Stimulated activated CD4-positive, alpha-beta T cell treated with anti-CD3 and anti-CD28 coated beads, Interleukin-15, amount 100 ng/mL, for 1 hour (primary cell): ENCODE results near the gene COPS3.
"Not testable (repeated sequence)": the region's sequence is repeated elsewhere in the genome, so short reads cannot be mapped to it uniquely, and the experiment has no call there.

Experiments used
- DNase-seq, 2 donors: peaks; one replicate each; pipeline ENCODE4 v3.0.0-alpha.2; 2020; ENCODE audit warnings: low read depth in 1 of 2, low spot score in 1 of 2

Gene COPS3

GRCh38 chr17:17303010-17303846 lies 22.2 kb upstream of the COPS3 start, which contains the start of gene NT5M:
TSS of gene NT5M (plus strand) at chr17:17303373. CDS start at chr17:17303551, 178 bp downstream.
- peak; percentile 21 to 60 for DNase-seq

- DNase-seq = not testable (repeated sequence)
These were observed 20.6 kb upstream of the COPS3 start for GRCh38 chr17:17301659-17302058.

GRCh38 chr17:17300624-17301568 lies 19.9 kb upstream of the COPS3 start:
- DNase-seq = peak; percentile 11 to 53

GRCh38 chr17:17298108-17298507 lies 17.1 kb upstream of the COPS3 start:
- DNase-seq = no peak

GRCh38 chr17:17297217-17297616 lies 16.2 kb upstream of the COPS3 start:
- DNase-seq = no peak

GRCh38 chr17:17295141-17295540 lies 14.1 kb upstream of the COPS3 start:
- no peak for DNase-seq

GRCh38 chr17:17289701-17290100 lies 8.7 kb upstream of the COPS3 start:
- no peak for DNase-seq

- no peak for DNase-seq
These were observed 8.0 kb upstream of the COPS3 start for GRCh38 chr17:17289086-17289485.

GRCh38 chr17:17285951-17286350 lies 4.9 kb upstream of the COPS3 start:
- DNase-seq = no peak

- DNase-seq = no peak
These were observed 1.7 kb downstream of the COPS3 start for GRCh38 chr17:17279316-17279715.

GRCh38 chr17:17277431-17277830 lies 3.6 kb downstream of the COPS3 start:
- DNase-seq = not testable (repeated sequence)

GRCh38 chr17:17275971-17276370 lies 5.1 kb downstream of the COPS3 start:
- no peak for DNase-seq

- no peak for DNase-seq
These were observed 10.9 kb downstream of the COPS3 start for GRCh38 chr17:17269926-17270773.

GRCh38 chr17:17264430-17264829 lies 16.6 kb downstream of the COPS3 start:
- no peak for DNase-seq

- no peak for DNase-seq
These were observed 22.0 kb downstream of the COPS3 start for GRCh38 chr17:17258998-17259397.

GRCh38 chr17:17258011-17258410 lies 23.0 kb downstream of the COPS3 start:
- DNase-seq = no peak

GRCh38 chr17:17256316-17256715 lies 24.7 kb downstream of the COPS3 start:
- DNase-seq = no peak

GRCh38 chr17:17255689-17256088 lies 25.4 kb downstream of the COPS3 start:
- DNase-seq = not testable (repeated sequence)

- no peak for DNase-seq
These were observed 27.0 kb downstream of the COPS3 start for GRCh38 chr17:17254036-17254435.

GRCh38 chr17:17253406-17253805 lies 27.6 kb downstream of the COPS3 start:
- no peak for DNase-seq

GRCh38 chr17:17252149-17252661 lies 28.8 kb downstream of the COPS3 start:
- DNase-seq = no peak
